Measurements from ENCODE around the gene PON2.

DNA sequence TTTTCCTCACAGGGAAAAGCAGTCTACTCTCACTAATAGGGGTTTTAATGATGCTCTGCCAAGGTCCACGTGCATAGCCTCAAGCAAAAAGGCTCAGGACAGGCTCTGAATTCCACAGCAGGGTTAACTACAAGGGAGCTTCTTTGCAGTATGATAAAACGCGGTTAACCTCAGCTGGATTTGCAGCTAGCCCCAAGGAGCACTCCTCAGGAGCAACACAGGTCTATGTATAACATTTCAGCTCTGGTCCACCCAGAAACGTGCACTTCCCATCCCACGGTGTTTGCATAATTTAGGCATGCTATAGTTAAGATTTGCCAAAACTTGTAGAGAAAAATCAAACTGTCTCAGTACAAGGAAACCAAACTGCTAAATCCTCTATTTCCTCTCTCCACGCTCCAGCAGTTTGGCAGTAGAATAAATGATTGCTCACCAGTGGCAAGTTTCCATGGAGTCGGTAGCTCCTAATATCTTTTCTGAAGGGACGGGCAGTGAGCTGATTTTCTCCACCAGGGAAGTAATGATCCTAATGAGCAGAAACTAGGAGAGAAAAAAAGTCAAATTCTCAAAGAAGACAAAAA is 37.8 kb upstream of the PON2 start:
- no peak for TF ChIP-seq CTCF (IDR thresholded peaks at IDR 0.05; ENCODE audit: borderline replicate concordance, extremely low read depth, low read length, poor library complexity, severe bottlenecking)
- no peak for TF ChIP-seq EZH2 (IDR thresholded peaks at IDR 0.05; ENCODE audit: borderline replicate concordance, low read depth, low read length, severe bottlenecking)
